Activated naive CD4-positive, alpha-beta T cell treated with anti-CD3 and anti-CD28 coated beads, Interleukin-2, amount 10 ng/mL, durations not matched to agents 7 days and 5 days (primary cell): ENCODE results near the gene FOXS1.

Source experiments
- CTCF ChIA-PET: fragments of 350-600 bp; sonication (Branson Sonifier 250); formaldehyde crosslinking; loops from one replicate; lab custom pipeline; 2021; ENCODE audit warnings: antibody characterized with exemption; lab: Charles Lee
- DNase-seq: peaks from one replicate; pipeline ENCODE4 v3.0.0-alpha.2; 2020
- H3K27ac Mint-ChIP-seq: one replicate; pipeline ENCODE4 v1.8.0; 2021; ENCODE audit warnings: mild to moderate bottlenecking, moderate library complexity, mixed read lengths
- H3K27me3 Mint-ChIP-seq: one replicate; pipeline ENCODE4 v1.8.0; 2021; ENCODE audit warnings: mild to moderate bottlenecking, mixed read lengths
- H3K36me3 Mint-ChIP-seq: one replicate; pipeline ENCODE4 v1.8.0; 2021; ENCODE audit warnings: mixed read lengths
- H3K4me1 Mint-ChIP-seq: one replicate; pipeline ENCODE4 v1.8.0; 2021; ENCODE audit warnings: mixed read lengths
- H3K4me3 Mint-ChIP-seq: one replicate; pipeline ENCODE4 v1.8.0; 2021; ENCODE audit warnings: mild to moderate bottlenecking, moderate library complexity, mixed read lengths
- H3K9me3 Mint-ChIP-seq: one replicate; pipeline ENCODE4 v1.8.0; 2021; ENCODE audit warnings: mixed read lengths

The FOXS1 gene

DNA sequence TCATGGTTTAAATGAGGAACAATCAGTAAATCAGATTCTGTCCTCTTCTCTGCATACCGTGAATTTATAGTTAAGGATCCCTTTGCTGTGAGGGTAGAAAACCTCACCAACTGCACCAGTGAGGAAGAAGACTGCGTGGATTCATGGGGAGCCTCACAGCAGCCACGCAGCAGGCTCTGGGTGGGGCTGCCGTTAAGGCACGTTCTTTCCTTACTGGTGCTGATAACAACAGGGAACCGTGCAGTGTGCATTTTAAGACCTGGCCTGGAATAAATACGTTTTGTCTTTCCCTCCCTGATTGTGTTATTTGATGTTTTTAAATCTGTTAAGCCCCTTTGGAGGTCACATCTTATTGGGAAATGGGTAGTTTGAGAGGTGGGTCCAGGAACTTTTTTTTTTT, 43.9 kb downstream of the FOXS1 start:
- H3K4me3 Mint-ChIP-seq: no peak overlapping the region

GRCh38 chr20:31797364-31797763, 48.0 kb downstream of the FOXS1 start:
- H3K27ac Mint-ChIP-seq: no peak overlapping the region
- no peak overlapping the region for H3K4me3 Mint-ChIP-seq
- H3K4me1 Mint-ChIP-seq: no peaks in the 10 kb centered on the region
- CTCF ChIA-PET: no interaction called here
- H3K9me3 Mint-ChIP-seq: no peaks in the 10 kb centered on the region
- peaks cover 71% of the 10 kb centered on the region for H3K36me3 Mint-ChIP-seq
- DNase-seq: no peak
- H3K27me3 Mint-ChIP-seq: no peaks in the 10 kb centered on the region

More for the DNA sequence above, 43.9 kb downstream of the FOXS1 start:
- Mint-ChIP-seq H3K27ac (no peak overlapping the region), H3K36me3 (peaks cover 70% of the 10 kb centered on the region), H3K9me3 (no peaks in the 10 kb centered on the region), H3K27me3 (no peaks in the 10 kb centered on the region), H3K4me1 (peaks cover 10% of the 10 kb centered on the region)
- no peak for DNase-seq
- CTCF ChIA-PET: interaction anchor here (1.0 kb wide), 1 partner anchor 22 kb away, joined by 3 read pairs; no protein-coding TSS in a partner anchor
